Pancreas (tissue), 10 donors: ENCODE results near the gene KLHL18. TPM values are rescaled to one million over a fixed set of nuclear protein-coding genes. Genes with fewer than 3 reads are reported as not detected.

ENCODE experiments used
- ATAC-seq, 4 donors: fragments of 200-7000 bp; cut with Tn5 transposase; one replicate each; pipeline versions ENCODE4 v1.8.0 to v1.9.1; 2020; ENCODE audit warnings: mild to moderate bottlenecking in 4 of 4, moderate library complexity in 4 of 4
- DNase-seq, 6 donors: peaks; one replicate each; pipeline ENCODE4 v3.0.0-alpha.2; 2020
- FAIRE-seq: peaks from 2 replicates; lab custom pipeline; 2012; peaks lifted over from hg19 to GRCh38; lab: Jason Lieb, UNC
- H3K27ac ChIP-seq, 4 donors: fragments of 200-600 bp; sonication (generic); 1 replicate in 3 of 4; 2 replicates in 1 of 4; pipeline versions ENCODE4 v1.5.0 to v1.8.0; 2020
- H3K27me3 ChIP-seq, 4 donors: fragments of 200-600 bp; one replicate each; pipeline ENCODE4 v1.8.0; 2021
- H3K36me3 ChIP-seq, 3 donors: fragments of 200-600 bp; sonication (generic) in 1 of 3; one replicate each; pipeline versions ENCODE4 v1.5.0 to v1.8.0; 2020 to 2021
- H3K4me1 ChIP-seq, 3 donors: fragments of 200-600 bp; one replicate each; pipeline ENCODE4 v1.8.0; 2021
- H3K4me3 ChIP-seq, 4 donors: fragments of 200-600 bp; sonication (generic) in 2 of 4; one replicate each; pipeline versions ENCODE4 v1.5.0 to v1.8.0; 2020 to 2021
- H3K9me3 ChIP-seq, 4 donors: fragments of 200-600 bp; one replicate each; pipeline ENCODE4 v1.8.0; 2021
- WGBS, 2 donors: extraction: QIAGEN DNeasy Blood & Tissue Kit; methylation state at CpG; one replicate each; pipeline ENCODE4 v1.1.7; 2013; 5-methylcytosine and 5-hydroxymethylcytosine counted together
- intact Hi-C, 3 donors: fragments of 100-400 bp; cut with DNase I; formaldehyde crosslinking; loops; one replicate each; pipeline versions ENCODE4 v1.11.1 to v1.14.2; 2022
- polyA plus RNA-seq, 2 donors: library from polyadenylated mRNA; stranded (reverse); fragments of 200-250 nt; gene quantifications; one replicate each; pipeline ENCODE4 v1.2.3, GENCODE V29; 2013
- total RNA-seq, 6 donors: library from RNA; stranded (reverse); fragmentation: NEBNext Ultra II Directional in 4 of 6; extraction: Animal tissue kit (Norgen Biotek cat#: 25700) in 4 of 6; gene quantifications; one replicate each; pipeline versions ENCODE4 v1.2.1 to v1.2.4, GENCODE V29; 2021 to 2023
- TF ChIP-seq, protein P1 (sequence below), 4 donors: fragments of 200-600 bp; sonication (generic) in 3 of 4; IDR thresholded peaks; one replicate each; pipeline versions ENCODE4 v1.5.0 to v1.8.0; 2021; ENCODE audit warnings: antibody characterized with exemption in 4 of 4
- donor health status: healthy with polysubstance abuse.
- donor health status: DM: no; HTN: no; CAD: no; lungs with moderate emphysema.
- donor health status: DM: no; HTN: no; CAD: no.
- donor health status: control.
- donor health status: control.
- donor health status: Bipolar disorder and iron deficiency.
- donor health status: DM: yes; HTN: yes; CAD: no.
- donor health status: DM: no; HTN: no; CAD: no.
- donor health status: DM: no; HTN: no; CAD: no.
- donor health status: DM: yes; HTN: yes; CAD: no.

Gene KLHL18
- total and polyA plus RNA-seq, 8 donors, result 6.1 to 14.5 (median 9.2) TPM

GRCh38 chr3:47265008-47265407 lies 17.7 kb upstream of the KLHL18 start:
- DNase-seq, result no peak

GRCh38 chr3:47265725-47266428 lies 16.9 kb upstream of the KLHL18 start:
- no peak overlapping the region for H3K4me3 ChIP-seq
- no peak for ATAC-seq
- H3K27ac ChIP-seq, result no peak overlapping the region
- no peak for FAIRE-seq
- H3K27me3 ChIP-seq, result no peaks in the 10 kb centered on the region
- H3K36me3 ChIP-seq, result no peaks in the 10 kb centered on the region
- no peaks in the 10 kb centered on the region for H3K4me1 ChIP-seq
- intact Hi-C loops, result no loop called here
- DNase-seq, result no peak
- TF ChIP-seq, protein P1, sequence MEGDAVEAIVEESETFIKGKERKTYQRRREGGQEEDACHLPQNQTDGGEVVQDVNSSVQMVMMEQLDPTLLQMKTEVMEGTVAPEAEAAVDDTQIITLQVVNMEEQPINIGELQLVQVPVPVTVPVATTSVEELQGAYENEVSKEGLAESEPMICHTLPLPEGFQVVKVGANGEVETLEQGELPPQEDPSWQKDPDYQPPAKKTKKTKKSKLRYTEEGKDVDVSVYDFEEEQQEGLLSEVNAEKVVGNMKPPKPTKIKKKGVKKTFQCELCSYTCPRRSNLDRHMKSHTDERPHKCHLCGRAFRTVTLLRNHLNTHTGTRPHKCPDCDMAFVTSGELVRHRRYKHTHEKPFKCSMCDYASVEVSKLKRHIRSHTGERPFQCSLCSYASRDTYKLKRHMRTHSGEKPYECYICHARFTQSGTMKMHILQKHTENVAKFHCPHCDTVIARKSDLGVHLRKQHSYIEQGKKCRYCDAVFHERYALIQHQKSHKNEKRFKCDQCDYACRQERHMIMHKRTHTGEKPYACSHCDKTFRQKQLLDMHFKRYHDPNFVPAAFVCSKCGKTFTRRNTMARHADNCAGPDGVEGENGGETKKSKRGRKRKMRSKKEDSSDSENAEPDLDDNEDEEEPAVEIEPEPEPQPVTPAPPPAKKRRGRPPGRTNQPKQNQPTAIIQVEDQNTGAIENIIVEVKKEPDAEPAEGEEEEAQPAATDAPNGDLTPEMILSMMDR (IDR thresholded peaks at IDR 0.05), result no peak
- WGBS, 2 donors, result 89 to 90% methylated on average over 10 of the region's 10 CpGs
- no peaks in the 10 kb centered on the region for H3K9me3 ChIP-seq

More at GRCh38 chr3:47265008-47265407, 17.7 kb upstream of the KLHL18 start:
- H3K36me3 ChIP-seq, result no peaks in the 10 kb centered on the region
- H3K9me3 ChIP-seq, result no peaks in the 10 kb centered on the region
- TF ChIP-seq, protein P1 (IDR thresholded peaks at IDR 0.05), result no peak
- H3K4me1 ChIP-seq, result no peaks in the 10 kb centered on the region
- H3K27ac ChIP-seq, result no peak overlapping the region
- H3K27me3 ChIP-seq, result no peaks in the 10 kb centered on the region
- H3K4me3 ChIP-seq, result no peak overlapping the region
- WGBS, 2 donors, result 96 to 100% methylated on average over 1 of the region's 1 CpG
- intact Hi-C loops, result no loop called here
- FAIRE-seq, result no peak
- ATAC-seq, result no peak

DNA sequence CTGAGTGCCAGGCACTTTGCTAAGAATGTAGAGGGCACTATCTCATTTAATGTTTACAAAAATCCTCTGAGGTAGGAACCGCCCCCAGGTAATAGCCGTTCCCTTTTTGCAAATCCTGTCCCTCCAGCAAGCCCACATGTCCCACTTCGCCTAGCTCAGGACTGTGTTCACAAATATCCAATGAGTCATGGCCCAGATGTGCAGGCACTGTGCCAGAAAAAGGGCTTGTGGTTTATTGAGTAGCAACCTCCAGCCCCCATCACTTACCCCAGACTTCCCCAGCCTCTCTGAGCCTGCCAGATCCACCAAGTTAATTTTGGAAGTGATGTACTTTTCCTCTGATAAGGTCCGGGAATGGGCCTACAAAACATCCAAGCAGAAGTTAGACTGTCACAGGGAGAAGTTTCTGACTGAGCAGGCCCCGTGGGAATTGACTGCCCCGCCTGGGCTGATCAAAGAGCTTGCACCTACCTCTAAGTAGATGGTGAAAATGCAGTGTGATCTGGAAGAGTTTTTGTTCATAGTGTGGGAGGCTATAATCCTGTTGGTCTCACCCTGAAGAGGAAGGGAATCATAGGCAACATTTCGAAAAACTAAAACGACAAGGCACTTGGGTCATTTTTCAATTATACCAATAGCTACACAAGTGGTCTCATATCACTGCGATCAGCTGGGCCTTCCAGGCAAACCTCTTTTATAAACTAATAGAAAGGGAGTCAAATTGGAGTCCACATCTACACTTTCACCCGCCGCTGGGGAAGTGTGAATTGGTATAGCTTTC lies 15.8 kb upstream of the KLHL18 start:
- Histone ChIP-seq H3K4me3 (no peak overlapping the region), H3K9me3 (no peaks in the 10 kb centered on the region), H3K4me1 (no peaks in the 10 kb centered on the region), H3K36me3 (no peaks in the 10 kb centered on the region), H3K27me3 (no peaks in the 10 kb centered on the region), H3K27ac (no peak overlapping the region)
- DNase-seq (peak in 4 of 6 donors; percentile 25 to 52 (median 50)), FAIRE-seq (no peak), ATAC-seq (peak in 3 of 4 donors; percentile 23 to 70 (median 36))
- TF ChIP-seq, protein P1 (IDR thresholded peaks at IDR 0.05), result no peak
- 68 to 78% methylated on average over 11 of the region's 11 CpGs for WGBS, 2 donors
- intact Hi-C loops, result no loop called here

DNA sequence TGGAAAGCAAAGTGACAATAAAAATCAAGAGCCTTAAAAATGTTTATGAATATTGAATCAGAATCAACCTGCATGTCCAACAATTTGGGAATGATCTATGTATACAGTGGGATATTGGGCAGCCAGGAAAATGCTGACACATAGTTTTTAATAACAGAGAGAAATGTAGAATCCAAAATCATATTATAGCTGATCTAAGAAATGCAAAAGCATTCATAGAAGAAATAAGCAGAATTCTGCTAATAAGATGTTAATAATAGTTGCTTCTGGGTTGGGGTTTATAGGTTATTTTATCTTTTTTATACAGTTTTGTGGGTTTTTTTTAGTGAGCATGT lies 15.3 kb upstream of the KLHL18 start:
- H3K9me3 ChIP-seq, result no peaks in the 10 kb centered on the region
- intact Hi-C loops, result no loop called here
- H3K4me3 ChIP-seq, result no peak overlapping the region
- no peak overlapping the region for H3K27ac ChIP-seq
- no peaks in the 10 kb centered on the region for H3K4me1 ChIP-seq
- FAIRE-seq (no peak), DNase-seq (no peak), ATAC-seq (no peak)
- TF ChIP-seq, protein P1 (IDR thresholded peaks at IDR 0.05), result no peak
- no peaks in the 10 kb centered on the region for H3K27me3 ChIP-seq
- no peaks in the 10 kb centered on the region for H3K36me3 ChIP-seq

DNA sequence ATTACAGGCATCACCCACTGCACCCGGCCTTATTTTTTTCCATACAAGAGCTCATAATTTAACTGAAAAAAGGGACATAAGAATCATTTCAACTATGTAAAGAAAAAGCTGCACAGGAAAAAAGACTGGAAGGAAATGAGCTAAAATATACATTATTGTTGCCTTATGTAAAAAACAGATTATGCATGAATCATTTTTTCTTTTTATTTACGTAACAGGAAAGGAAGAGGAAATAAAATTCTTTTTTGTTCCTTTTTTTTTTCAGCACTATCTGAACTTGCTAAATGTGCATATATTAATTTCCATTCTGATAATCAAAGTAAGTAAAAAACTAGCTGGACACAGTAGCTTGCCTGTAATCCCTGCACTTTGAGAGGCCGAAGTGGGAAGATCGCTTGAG lies 12.2 kb upstream of the KLHL18 start:
- no peak overlapping the region for H3K4me3 ChIP-seq

More for the DNA sequence above, 12.2 kb upstream of the KLHL18 start:
- H3K36me3 ChIP-seq, result no peaks in the 10 kb centered on the region
- FAIRE-seq, result no peak
- WGBS, 2 donors, result 91 to 96% methylated on average over 4 of the region's 4 CpGs
- H3K27ac ChIP-seq, result no peak overlapping the region
- no peak for DNase-seq
- no peaks in the 10 kb centered on the region for H3K4me1 ChIP-seq
- H3K9me3 ChIP-seq, result no peaks in the 10 kb centered on the region
- H3K27me3 ChIP-seq, result no peaks in the 10 kb centered on the region
- TF ChIP-seq, protein P1 (IDR thresholded peaks at IDR 0.05), result no peak
- intact Hi-C loops, result no loop called here
- ATAC-seq, result no peak
